Amygdala (tissue), 56 donors: ENCODE data around the gene FBXW8.

Experiments
- DNase-seq, 56 donors: peaks; one replicate each; lab custom pipeline; 2025; lab: John Stamatoyannopoulos, UW

Gene FBXW8

GRCh38 chr12:116910645-116911451 is at the start of gene FBXW8:
FBXW8 (plus strand) TSS chr12:116910950; CDS start chr12:116911038, 88 bp downstream.
- DNase-seq: peak in 48 of 56 donors; percentile 4 to 69 (median 30)

- peak in 48 of 56 donors; percentile 3 to 73 (median 36) for DNase-seq
Measured at GRCh38 chr12:116861320-116861719, 49.4 kb upstream of the FBXW8 start.

GRCh38 chr12:116862167-116862566 is 48.6 kb upstream of the FBXW8 start:
- DNase-seq: no peak

GRCh38 chr12:116863275-116863767 is 47.4 kb upstream of the FBXW8 start:
- DNase-seq: peak in 1 of 56 donors; percentile 3

- DNase-seq: no peak
Measured at GRCh38 chr12:116864371-116865160, 46.2 kb upstream of the FBXW8 start.

GRCh38 chr12:116867523-116867922 is 43.2 kb upstream of the FBXW8 start:
- DNase-seq: no peak

GRCh38 chr12:116870306-116870705 is 40.4 kb upstream of the FBXW8 start:
- no peak for DNase-seq

GRCh38 chr12:116874324-116874995 is 36.3 kb upstream of the FBXW8 start:
- no peak for DNase-seq

GRCh38 chr12:116876151-116876869 is 34.4 kb upstream of the FBXW8 start:
- DNase-seq: peak in 1 of 56 donors; percentile 7

- DNase-seq: peak in 1 of 56 donors; percentile 5
Measured at GRCh38 chr12:116878567-116879508, 31.9 kb upstream of the FBXW8 start.

GRCh38 chr12:116879509-116880212 is 31.1 kb upstream of the FBXW8 start:
- peak in 6 of 56 donors; percentile 5 to 10 (median 9) for DNase-seq

GRCh38 chr12:116880213-116880816 is 30.4 kb upstream of the FBXW8 start:
- no peak for DNase-seq

- DNase-seq: peak in 9 of 56 donors; percentile 8 to 40 (median 15)
Measured at GRCh38 chr12:116880817-116881324, 29.9 kb upstream of the FBXW8 start.

GRCh38 chr12:116881325-116881876 is 29.3 kb upstream of the FBXW8 start, which contains the start of gene HRK:
HRK (minus strand) TSS chr12:116881441; CDS start chr12:116881307, 134 bp downstream.
- peak in 3 of 56 donors; percentile 15 to 40 (median 36) for DNase-seq

- DNase-seq: no peak
Measured at GRCh38 chr12:116881877-116882507, 28.8 kb upstream of the FBXW8 start.

- no peak for DNase-seq
Measured at GRCh38 chr12:116882742-116883141, 28.0 kb upstream of the FBXW8 start.

- no peak for DNase-seq
Measured at GRCh38 chr12:116884871-116885270, 25.9 kb upstream of the FBXW8 start.
